ENCODE measurements around the gene KBTBD8. TPM values are rescaled to one million over a fixed set of nuclear protein-coding genes. Genes with fewer than 3 reads are reported as not detected.

Gene KBTBD8
- total and polyA plus RNA-seq, 5 donors from 2014 or later, result 2.4 to 18.2 (median 3.7) TPM

DNA sequence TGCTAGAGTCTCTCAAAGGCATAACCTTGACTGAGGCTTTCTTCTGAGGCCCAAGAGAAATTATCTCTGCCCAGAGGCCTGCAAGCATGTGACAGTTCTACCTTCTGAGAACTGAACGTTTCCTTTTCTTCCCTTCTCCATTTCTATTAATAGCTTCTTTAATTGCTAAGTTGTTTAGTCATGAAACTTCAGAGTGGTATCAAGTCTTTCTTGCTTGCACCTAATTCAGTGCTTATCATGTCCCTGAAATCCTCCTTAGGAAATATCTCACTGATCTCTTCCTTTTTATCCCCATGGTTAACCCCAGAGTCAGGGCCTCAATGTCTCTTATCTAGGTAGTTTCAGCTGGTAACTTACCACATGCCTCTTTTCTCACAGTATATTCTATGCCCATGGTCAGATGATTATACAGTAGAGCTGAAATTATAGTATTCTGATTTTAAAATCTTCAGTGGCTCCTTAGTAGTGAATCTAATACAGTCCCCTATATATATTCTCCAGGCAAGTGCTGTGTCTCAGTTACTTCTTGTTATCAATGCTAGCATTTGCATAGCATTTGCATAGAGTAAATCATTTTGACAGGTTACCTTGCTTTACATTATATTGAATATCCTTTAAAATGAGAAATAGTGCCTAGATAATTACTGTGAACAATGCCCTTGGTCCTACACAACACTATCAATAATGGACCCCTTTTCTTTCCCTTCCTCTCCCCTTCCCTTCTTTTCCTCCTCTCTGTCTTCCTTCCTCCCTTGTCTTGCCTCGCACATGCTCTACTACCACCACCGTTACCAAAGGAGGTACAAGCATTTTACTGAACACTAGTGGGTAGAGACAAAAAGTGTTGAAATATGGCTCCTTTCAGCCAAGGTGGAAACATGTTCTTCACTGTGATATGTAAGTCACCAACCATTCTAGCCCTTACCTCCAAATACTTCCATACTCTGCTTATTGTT, 33.0 kb downstream of the KBTBD8 start:
- Mint-ChIP-seq H3K27me3 (no peaks in the 10 kb centered on the region), H3K27ac (peak overlapping the region in 1 of 3 donors; percentile 26), H3K36me3 (peaks cover 3% of the 10 kb centered on the region), H3K4me1 (peaks cover 0 to 4% (median 2%) of the 10 kb centered on the region in 4 donors), H3K4me3 (no peak overlapping the region), H3K9me3 (no peaks in the 10 kb centered on the region)
- Histone ChIP-seq H3K9me3 (ENCODE audit: control insufficient read depth in 2 of 2, low read length in 2 of 2) (no peaks in the 10 kb centered on the region), H3K27me3 (ENCODE audit: control insufficient read depth, insufficient read depth, low read length) (no peaks in the 10 kb centered on the region), H3K27ac (ENCODE audit: insufficient read depth, low read length, poor library complexity, severe bottlenecking) (no peak overlapping the region), H3K4me1 (ENCODE audit: control insufficient read depth, insufficient read depth, low read length, poor library complexity, severe bottlenecking) (no peaks in the 10 kb centered on the region), H3K4me3 (ENCODE audit: low read depth, low read length) (no peak overlapping the region), H3K36me3 (ENCODE audit: control insufficient read depth, insufficient read depth, low read length) (no peaks in the 10 kb centered on the region)
- ATAC-seq (ENCODE audit: low read depth in 2 of 2) (no peak), DNase-seq (no peak)

DNA sequence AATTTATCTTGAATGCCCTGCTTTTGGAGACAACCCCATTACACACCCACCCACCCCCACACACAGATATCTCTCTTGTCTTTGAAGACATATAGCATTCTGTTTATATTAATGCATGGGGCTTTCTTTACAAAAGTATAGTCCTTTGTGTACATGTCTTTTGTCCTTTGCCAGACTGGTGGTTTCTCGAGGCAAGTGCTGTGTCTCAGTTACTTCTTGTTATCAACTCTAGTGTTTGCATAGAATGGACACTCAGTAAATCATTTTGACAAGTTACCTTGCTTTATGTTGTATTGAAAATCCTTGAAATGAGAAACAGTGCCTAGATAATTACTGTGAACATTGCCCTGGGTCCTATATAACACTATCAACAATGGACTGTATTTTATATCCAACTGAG, 33.9 kb downstream of the KBTBD8 start:
- no peak overlapping the region for H3K27ac Mint-ChIP-seq
- DNase-seq (no peak), ATAC-seq (ENCODE audit: low read depth in 2 of 2) (no peak)
- H3K27me3 Mint-ChIP-seq, result no peaks in the 10 kb centered on the region
- H3K36me3 ChIP-seq (ENCODE audit: control insufficient read depth, insufficient read depth, low read length), result no peaks in the 10 kb centered on the region
- H3K27me3 ChIP-seq (ENCODE audit: control insufficient read depth, insufficient read depth, low read length), result no peaks in the 10 kb centered on the region
- H3K4me1 Mint-ChIP-seq, result peaks cover 0 to 4% (median 2%) of the 10 kb centered on the region in 4 donors
- no peaks in the 10 kb centered on the region for H3K9me3 ChIP-seq (ENCODE audit: control insufficient read depth in 2 of 2, low read length in 2 of 2)
- no peaks in the 10 kb centered on the region for H3K9me3 Mint-ChIP-seq
- no peak overlapping the region for H3K27ac ChIP-seq (ENCODE audit: insufficient read depth, low read length, poor library complexity, severe bottlenecking)
- H3K4me1 ChIP-seq (ENCODE audit: control insufficient read depth, insufficient read depth, low read length, poor library complexity, severe bottlenecking), result no peaks in the 10 kb centered on the region
- no peak overlapping the region for H3K4me3 Mint-ChIP-seq
- H3K36me3 Mint-ChIP-seq, result peaks cover 3% of the 10 kb centered on the region
- no peak overlapping the region for H3K4me3 ChIP-seq (ENCODE audit: low read depth, low read length)

DNA sequence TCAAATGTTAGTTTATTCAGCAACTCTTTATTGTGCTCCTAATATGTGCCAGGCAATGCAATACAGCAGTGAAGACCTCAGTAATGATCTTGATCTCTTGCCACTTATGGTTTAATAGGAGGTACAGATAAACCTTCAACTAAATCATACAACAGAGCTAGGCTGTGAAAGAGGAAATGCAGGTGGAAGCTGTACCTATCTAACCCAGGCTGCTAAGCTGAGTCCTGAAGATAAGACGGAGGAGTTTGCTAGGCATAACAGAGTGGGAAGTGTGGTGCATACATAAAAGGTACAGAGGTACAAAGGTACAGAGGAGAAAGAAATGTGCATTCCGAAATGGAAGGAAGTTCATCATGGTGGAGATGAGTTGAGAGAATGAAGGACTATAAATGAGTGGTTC, 35.0 kb downstream of the KBTBD8 start:
- H3K27ac Mint-ChIP-seq, result no peak overlapping the region
- peaks cover 0 to 4% (median 2%) of the 10 kb centered on the region in 4 donors for H3K4me1 Mint-ChIP-seq
- Histone ChIP-seq H3K4me3 (ENCODE audit: low read depth, low read length) (no peak overlapping the region), H3K4me1 (ENCODE audit: control insufficient read depth, insufficient read depth, low read length, poor library complexity, severe bottlenecking) (no peaks in the 10 kb centered on the region), H3K27me3 (ENCODE audit: control insufficient read depth, insufficient read depth, low read length) (no peaks in the 10 kb centered on the region), H3K36me3 (ENCODE audit: control insufficient read depth, insufficient read depth, low read length) (no peaks in the 10 kb centered on the region), H3K27ac (ENCODE audit: insufficient read depth, low read length, poor library complexity, severe bottlenecking) (no peak overlapping the region), H3K9me3 (ENCODE audit: control insufficient read depth in 2 of 2, low read length in 2 of 2) (no peaks in the 10 kb centered on the region)
- ATAC-seq (ENCODE audit: low read depth in 2 of 2) (no peak), DNase-seq (no peak)
- H3K9me3 Mint-ChIP-seq, result no peaks in the 10 kb centered on the region
- H3K4me3 Mint-ChIP-seq, result no peak overlapping the region
- no peaks in the 10 kb centered on the region for H3K27me3 Mint-ChIP-seq
- H3K36me3 Mint-ChIP-seq, result peaks cover 3% of the 10 kb centered on the region

DNA sequence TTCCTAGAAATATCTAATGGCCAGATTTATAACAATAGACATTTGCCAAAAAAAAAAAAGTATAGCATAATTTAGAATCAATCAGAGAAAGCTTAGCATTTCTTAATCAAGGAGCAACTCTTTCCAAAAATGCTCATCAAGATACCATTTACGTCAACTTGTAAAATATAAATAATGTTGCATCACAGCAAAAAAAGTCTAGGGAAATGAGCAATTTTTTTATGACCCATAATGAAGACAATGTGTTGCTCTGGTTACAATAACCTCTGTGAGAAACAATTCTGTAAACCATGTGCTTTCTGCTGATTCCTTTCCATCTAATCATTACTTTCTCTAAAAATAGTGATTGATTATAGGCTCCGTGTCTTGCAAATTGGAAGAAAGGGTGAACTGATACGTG, 36.3 kb downstream of the KBTBD8 start:
- H3K36me3 ChIP-seq (ENCODE audit: control insufficient read depth, insufficient read depth, low read length), result no peaks in the 10 kb centered on the region
- H3K4me1 Mint-ChIP-seq, result peaks cover 0 to 4% (median 2%) of the 10 kb centered on the region in 4 donors
- ATAC-seq (ENCODE audit: low read depth in 2 of 2), result no peak

DNA sequence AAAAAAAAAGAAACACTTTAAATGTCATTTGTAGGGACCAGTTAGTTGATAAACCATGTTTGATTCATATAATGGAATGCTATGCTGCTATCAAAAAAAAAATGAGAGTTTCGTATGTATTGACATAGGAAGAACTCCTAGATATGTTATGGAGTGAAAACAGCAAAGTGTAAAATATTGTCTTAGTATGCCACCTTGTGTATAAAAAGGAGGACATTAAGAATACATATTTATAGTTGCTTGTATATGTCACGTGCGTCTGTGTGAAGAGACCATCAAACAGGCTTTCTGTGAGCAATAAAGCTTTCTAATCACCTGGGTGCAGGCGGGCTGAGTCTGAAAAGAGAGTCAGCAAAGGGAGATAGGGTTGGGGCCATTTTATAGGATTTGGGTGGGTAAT, 39.5 kb downstream of the KBTBD8 start:
- Histone ChIP-seq H3K27me3 (ENCODE audit: control insufficient read depth, insufficient read depth, low read length) (no peaks in the 10 kb centered on the region), H3K9me3 (ENCODE audit: control insufficient read depth in 2 of 2, low read length in 2 of 2) (no peaks in the 10 kb centered on the region), H3K36me3 (ENCODE audit: control insufficient read depth, insufficient read depth, low read length) (no peaks in the 10 kb centered on the region), H3K4me3 (ENCODE audit: low read depth, low read length) (no peak overlapping the region), H3K27ac (ENCODE audit: insufficient read depth, low read length, poor library complexity, severe bottlenecking) (no peak overlapping the region), H3K4me1 (ENCODE audit: control insufficient read depth, insufficient read depth, low read length, poor library complexity, severe bottlenecking) (no peaks in the 10 kb centered on the region)
- no peak for DNase-seq
- Mint-ChIP-seq H3K4me3 (no peak overlapping the region), H3K9me3 (no peaks in the 10 kb centered on the region), H3K27ac (no peak overlapping the region), H3K4me1 (peaks cover 0 to 4% (median 0%) of the 10 kb centered on the region in 4 donors), H3K27me3 (no peaks in the 10 kb centered on the region), H3K36me3 (peaks cover 3% of the 10 kb centered on the region)
- no peak for ATAC-seq (ENCODE audit: low read depth in 2 of 2)

More for the DNA sequence above, 36.3 kb downstream of the KBTBD8 start:
- Mint-ChIP-seq H3K9me3 (no peaks in the 10 kb centered on the region), H3K4me3 (no peak overlapping the region), H3K27ac (no peak overlapping the region), H3K27me3 (no peaks in the 10 kb centered on the region), H3K36me3 (peaks cover 3% of the 10 kb centered on the region)
- Histone ChIP-seq H3K9me3 (ENCODE audit: control insufficient read depth in 2 of 2, low read length in 2 of 2) (no peaks in the 10 kb centered on the region), H3K4me3 (ENCODE audit: low read depth, low read length) (no peak overlapping the region), H3K4me1 (ENCODE audit: control insufficient read depth, insufficient read depth, low read length, poor library complexity, severe bottlenecking) (no peaks in the 10 kb centered on the region), H3K27me3 (ENCODE audit: control insufficient read depth, insufficient read depth, low read length) (no peaks in the 10 kb centered on the region), H3K27ac (ENCODE audit: insufficient read depth, low read length, poor library complexity, severe bottlenecking) (no peak overlapping the region)
- DNase-seq, result no peak

DNA sequence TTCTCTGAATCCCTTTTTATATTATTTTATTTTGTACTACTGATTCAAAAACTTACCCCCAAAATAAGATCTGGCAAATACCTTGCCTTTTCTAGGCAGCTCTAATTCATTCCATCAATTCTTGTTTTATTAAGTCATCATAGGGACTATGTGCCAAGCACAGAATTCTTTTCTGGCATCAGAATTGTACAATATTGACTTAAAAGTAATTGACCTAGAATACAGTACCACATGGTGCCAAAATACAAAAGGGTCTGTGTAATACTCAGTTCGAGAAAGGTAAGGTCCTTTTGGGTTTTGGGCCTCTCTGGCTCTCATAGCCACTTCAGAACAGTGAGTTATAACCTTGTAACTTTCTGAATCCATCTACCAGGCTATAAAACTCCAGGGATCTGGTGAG, 46.2 kb downstream of the KBTBD8 start:
- no peak for ATAC-seq (ENCODE audit: low read depth in 2 of 2)
- Mint-ChIP-seq H3K4me1 (peaks cover 0 to 9% (median 6%) of the 10 kb centered on the region in 4 donors), H3K9me3 (no peaks in the 10 kb centered on the region), H3K27ac (no peak overlapping the region), H3K27me3 (peaks cover 4% of the 10 kb centered on the region), H3K36me3 (no peaks in the 10 kb centered on the region), H3K4me3 (no peak overlapping the region)
- Histone ChIP-seq H3K27me3 (ENCODE audit: control insufficient read depth, insufficient read depth, low read length) (no peaks in the 10 kb centered on the region), H3K9me3 (ENCODE audit: control insufficient read depth in 2 of 2, low read length in 2 of 2) (no peaks in the 10 kb centered on the region), H3K27ac (ENCODE audit: insufficient read depth, low read length, poor library complexity, severe bottlenecking) (no peak overlapping the region), H3K36me3 (ENCODE audit: control insufficient read depth, insufficient read depth, low read length) (no peaks in the 10 kb centered on the region), H3K4me3 (ENCODE audit: low read depth, low read length) (no peak overlapping the region), H3K4me1 (ENCODE audit: control insufficient read depth, insufficient read depth, low read length, poor library complexity, severe bottlenecking) (no peaks in the 10 kb centered on the region)
- no peak for DNase-seq

DNA sequence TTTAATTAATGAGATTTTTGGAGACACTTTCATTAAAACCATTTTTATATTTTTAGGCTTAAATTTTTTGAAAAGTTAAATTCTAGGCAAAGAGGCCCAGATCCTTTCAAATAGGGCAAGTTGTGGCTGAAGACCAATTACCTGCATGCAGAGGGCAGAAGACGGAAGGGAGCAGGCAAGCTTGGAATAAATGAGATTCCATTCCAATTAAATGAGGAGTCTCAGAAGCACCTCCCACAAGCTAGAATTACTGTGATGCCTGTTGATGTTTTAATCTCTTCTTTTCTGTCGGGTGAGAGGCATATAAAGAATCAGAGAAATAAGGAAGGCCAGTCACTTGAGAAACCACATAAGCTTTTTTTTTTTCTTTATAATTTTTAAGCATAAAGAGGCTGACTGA, 46.8 kb downstream of the KBTBD8 start:
- no peaks in the 10 kb centered on the region for H3K36me3 ChIP-seq (ENCODE audit: control insufficient read depth, insufficient read depth, low read length)
- Mint-ChIP-seq H3K27me3 (peaks cover 4% of the 10 kb centered on the region), H3K4me3 (no peak overlapping the region), H3K4me1 (peaks cover 0 to 9% (median 6%) of the 10 kb centered on the region in 4 donors), H3K36me3 (no peaks in the 10 kb centered on the region), H3K27ac (no peak overlapping the region), H3K9me3 (peaks cover 0 to under 1% (median 0%) of the 10 kb centered on the region in 7 donors)
- no peaks in the 10 kb centered on the region for H3K27me3 ChIP-seq (ENCODE audit: control insufficient read depth, insufficient read depth, low read length)
- H3K4me1 ChIP-seq (ENCODE audit: control insufficient read depth, insufficient read depth, low read length, poor library complexity, severe bottlenecking), result no peaks in the 10 kb centered on the region
- no peak for ATAC-seq (ENCODE audit: low read depth in 2 of 2)
- DNase-seq, result no peak
- no peaks in the 10 kb centered on the region for H3K9me3 ChIP-seq (ENCODE audit: control insufficient read depth in 2 of 2, low read length in 2 of 2)
- no peak overlapping the region for H3K4me3 ChIP-seq (ENCODE audit: low read depth, low read length)
- H3K27ac ChIP-seq (ENCODE audit: insufficient read depth, low read length, poor library complexity, severe bottlenecking), result no peak overlapping the region

Data from CD4-positive, CD25-positive, alpha-beta regulatory T cell (primary cell).